GM23338 (cell line): ENCODE measurements around the gene GCHFR.

Experiments
- CREB1 ChIP-seq: fragments of 250-450 bp; sonication (Bioruptor Pico); IDR thresholded peaks from 2 replicates; pipeline ENCODE4 v1.5.0; 2020; ENCODE audit warnings: low read depth, mild to moderate bottlenecking, moderate library complexity
- CTCF ChIP-seq, 2 experiments: fragments of 200-600 bp in 1 of 2; sonication (generic) in 1 of 2; conservative IDR thresholded peaks; 2 replicates each; pipeline versions ENCODE4 v1.5.1 to v1.6.1; 2016 to 2017; ENCODE audit warnings: antibody characterized with exemption in 2 of 2, low read depth in 2 of 2, mild to moderate bottlenecking in 2 of 2, moderate library complexity in 1 of 2
- ETS1 ChIP-seq: IDR thresholded peaks from 2 replicates; pipeline ENCODE4 v1.6.1; 2016; ENCODE audit warnings: antibody characterized with exemption
- EZH2 ChIP-seq: fragments of 200-600 bp; sonication (generic); IDR thresholded peaks from one replicate; pipeline ENCODE4 v1.8.0; 2017; ENCODE audit warnings: antibody characterized with exemption, mild to moderate bottlenecking, low read depth; ENCODE audit not compliant: unreplicated experiment
- EZH2phosphoT487 ChIP-seq: fragments of 200-600 bp; sonication (generic); IDR thresholded peaks from one replicate; pipeline ENCODE4 v1.8.1; 2018; ENCODE audit warnings: antibody characterized with exemption; ENCODE audit not compliant: unreplicated experiment
- JUNB ChIP-seq: IDR thresholded peaks from one replicate; pipeline ENCODE4 v1.6.1; 2016; ENCODE audit warnings: antibody characterized with exemption; ENCODE audit not compliant: unreplicated experiment
- POLR2AphosphoS5 ChIP-seq: IDR thresholded peaks from 2 replicates; pipeline ENCODE4 v1.6.1; 2016; ENCODE audit warnings: antibody characterized with exemption, low read depth
- REST ChIP-seq: IDR thresholded peaks from one replicate; pipeline ENCODE4 v1.6.1; 2018; ENCODE audit warnings: antibody characterized with exemption; ENCODE audit not compliant: unreplicated experiment
- STAT1 ChIP-seq: IDR thresholded peaks from one replicate; pipeline ENCODE4 v1.6.1; 2016; ENCODE audit warnings: antibody characterized with exemption; ENCODE audit not compliant: unreplicated experiment
- ZNF114 ChIP-seq: fragments of 250-450 bp; sonication (Bioruptor Pico); IDR thresholded peaks from 2 replicates; pipeline ENCODE4 v1.5.0; 2020; ENCODE audit warnings: mild to moderate bottlenecking, moderate library complexity
- ZNF331 ChIP-seq: fragments of 250-450 bp; sonication (Bioruptor Pico); IDR thresholded peaks from 2 replicates; pipeline ENCODE4 v1.5.0; 2020; ENCODE audit warnings: low read depth, mild to moderate bottlenecking, moderate library complexity

GRCh38 chr15:40766906-40767837, 3.3 kb downstream of the GCHFR start:
- TF ChIP-seq EZH2phosphoT487 (no peak), CTCF (conservative IDR thresholded peaks at IDR 0.05; ENCODE audit: low read depth in 2 of 2) (no peak), EZH2 (no peak), REST (no peak), POLR2AphosphoS5 (no peak), ZNF114 (no peak), ZNF331 (no peak), JUNB (no peak), CREB1 (CRISPR knock-in tag) (no peak), ETS1 (no peak), STAT1 (no peak)
